Osteoblast (primary cell): Measurements from ENCODE around the gene CCT3. TPM values are rescaled to one million over a fixed set of nuclear protein-coding genes. Genes with fewer than 3 reads are reported as not detected.

ENCODE experiments used
- DNase-seq: peaks from one replicate; pipeline ENCODE4 v3.0.0; 2011; ENCODE audit warnings: low spot score, mixed read lengths; ENCODE audit not compliant: insufficient read length; ENCODE audit errors: missing footprints
- H2AFZ ChIP-seq: 2 replicates; pipeline ENCODE4 v1.6.0; 2011; ENCODE audit warnings: mild to moderate bottlenecking, low read length
- H3K27ac ChIP-seq: 2 replicates; pipeline ENCODE4 v1.5.1; 2011; ENCODE audit warnings: mild to moderate bottlenecking, low read depth, low read length, moderate library complexity
- H3K27me3 ChIP-seq: 2 replicates; pipeline ENCODE4 v1.6.0; 2012; ENCODE audit warnings: mild to moderate bottlenecking, control low read depth, inconsistent platforms, low read length, moderate library complexity; ENCODE audit not compliant: insufficient read depth
- H3K36me3 ChIP-seq: 2 replicates; pipeline ENCODE4 v1.5.1; 2011; ENCODE audit warnings: mild to moderate bottlenecking, low read length, control low read depth, moderate library complexity; ENCODE audit not compliant: insufficient read depth
- H3K4me1 ChIP-seq: 2 replicates; pipeline ENCODE4 v1.5.1; 2011; ENCODE audit warnings: mild to moderate bottlenecking, low read length, control low read depth, moderate library complexity; ENCODE audit not compliant: insufficient read depth
- H3K4me2 ChIP-seq: 2 replicates; pipeline ENCODE4 v1.6.0; 2011; ENCODE audit warnings: mild to moderate bottlenecking, low read length; ENCODE audit not compliant: insufficient read depth
- H3K4me3 ChIP-seq: fragments of 200-600 bp; sonication (generic); 3 replicates; pipeline ENCODE4 v1.5.1; 2012; ENCODE audit warnings: mild to moderate bottlenecking, low read length, inconsistent platforms; ENCODE audit not compliant: insufficient read depth
- H3K79me2 ChIP-seq: 2 replicates; pipeline ENCODE4 v1.6.0; 2012; ENCODE audit warnings: mild to moderate bottlenecking, low read length, control low read depth, inconsistent platforms; ENCODE audit not compliant: insufficient read depth
- H3K9me3 ChIP-seq: 2 replicates; pipeline ENCODE4 v1.5.1; 2011; ENCODE audit warnings: low read depth, low read length, control low read depth
- H4K20me1 ChIP-seq: 2 replicates; pipeline ENCODE4 v1.6.0; 2012; ENCODE audit warnings: mild to moderate bottlenecking, low read length, control low read depth; ENCODE audit not compliant: insufficient read depth
- CTCF ChIP-seq: IDR thresholded peaks from 2 replicates; pipeline ENCODE4 v1.5.1; 2011; ENCODE audit warnings: mild to moderate bottlenecking, low read depth, low read length, moderate library complexity; ENCODE audit errors: extremely low read depth
- total RNA-seq: library from RNA; depleted of rRNA; stranded (reverse); fragments of >200 nt; gene quantifications from 2 replicates; pipeline ENCODE4 v1.2.3, GENCODE V29; 2012

CCT3 gene
- total RNA-seq, 1 donor: 258 TPM

- no peaks in the 10 kb centered on the region for H3K27me3 ChIP-seq
Measured at GRCh38 chr1:156295391-156295947, 42.6 kb downstream of the CCT3 start, which contains the start of gene GLMP. GLMP (minus strand) TSS chr1:156295679; CDS start chr1:156295645, 34 bp downstream.

GRCh38 chr1:156293895-156294294, 44.2 kb downstream of the CCT3 start:
- Histone ChIP-seq H3K9me3 (no peaks in the 10 kb centered on the region), H3K4me1 (peaks cover 24% of the 10 kb centered on the region), H3K4me3 (no peak overlapping the region), H3K79me2 (peaks cover 32% of the 10 kb centered on the region), H3K27ac (no peak overlapping the region), H4K20me1 (no peaks in the 10 kb centered on the region), H3K27me3 (no peaks in the 10 kb centered on the region), H2AFZ (no peak overlapping the region), H3K4me2 (no peak overlapping the region), H3K36me3 (peaks cover 13% of the 10 kb centered on the region)
- no peak for DNase-seq
- no peak for TF ChIP-seq CTCF

More at GRCh38 chr1:156295391-156295947, 42.6 kb downstream of the CCT3 start, which contains the start of gene GLMP:
- Histone ChIP-seq H3K4me2 (peak within 1 kb of the TSS; percentile 86), H3K79me2 (peaks cover 32% of the 10 kb centered on the region), H4K20me1 (no peaks in the 10 kb centered on the region), H3K4me1 (peaks cover 24% of the 10 kb centered on the region), H3K36me3 (peaks cover 7% of the 10 kb centered on the region), H2AFZ (peak within 1 kb of the TSS; percentile 93), H3K27ac (peak within 1 kb of the TSS; percentile 56), H3K9me3 (no peaks in the 10 kb centered on the region), H3K4me3 (peak within 1 kb of the TSS; percentile 89)
- no peak for TF ChIP-seq CTCF
- DNase-seq: peak; percentile 94

- no peak for DNase-seq
- peaks cover 18% of the 10 kb centered on the region for H3K36me3 ChIP-seq
- H2AFZ ChIP-seq: no peak overlapping the region
- no peak overlapping the region for H3K4me2 ChIP-seq
- no peak overlapping the region for H3K27ac ChIP-seq
- peaks cover 24% of the 10 kb centered on the region for H3K4me1 ChIP-seq
- no peak overlapping the region for H3K4me3 ChIP-seq
- no peaks in the 10 kb centered on the region for H3K27me3 ChIP-seq
- no peaks in the 10 kb centered on the region for H3K9me3 ChIP-seq
- H3K79me2 ChIP-seq: peaks cover 32% of the 10 kb centered on the region
- no peak for TF ChIP-seq CTCF
- H4K20me1 ChIP-seq: no peaks in the 10 kb centered on the region
Measured at GRCh38 chr1:156293098-156293434, 45.0 kb downstream of the CCT3 start.

GRCh38 chr1:156291226-156292061, 46.6 kb downstream of the CCT3 start:
- no peaks in the 10 kb centered on the region for H3K27me3 ChIP-seq
- H2AFZ ChIP-seq: peak overlapping the region; percentile 99
- peak; percentile 97 for DNase-seq
- H4K20me1 ChIP-seq: no peaks in the 10 kb centered on the region
- peak overlapping the region; percentile 92 for H3K4me2 ChIP-seq
- peak overlapping the region; percentile 86 for H3K4me3 ChIP-seq
- H3K79me2 ChIP-seq: peaks cover 32% of the 10 kb centered on the region
- no peak for TF ChIP-seq CTCF
- H3K36me3 ChIP-seq: peaks cover 18% of the 10 kb centered on the region
- peaks cover 24% of the 10 kb centered on the region for H3K4me1 ChIP-seq
- peak overlapping the region; percentile 66 for H3K27ac ChIP-seq
- no peaks in the 10 kb centered on the region for H3K9me3 ChIP-seq
